ENCODE results near the gene JMJD1C.
"Not testable (repeated sequence)": the region's sequence is repeated elsewhere in the genome, so short reads cannot be mapped to it uniquely, and the experiment has no call there.

Gene JMJD1C

GRCh38 chr10:63161592-63161991 lies 304.2 kb downstream of the JMJD1C start:
- DNase-seq, result no peak

- peak; percentile 36 for DNase-seq
Observed at GRCh38 chr10:63157845-63158624, 307.7 kb downstream of the JMJD1C start.

- no peak for DNase-seq
Observed at GRCh38 chr10:63156236-63156635, 309.5 kb downstream of the JMJD1C start.

- no peak for DNase-seq
Observed at GRCh38 chr10:63155388-63156020, 310.3 kb downstream of the JMJD1C start.

GRCh38 chr10:63154546-63155387 lies 311.0 kb downstream of the JMJD1C start:
- DNase-seq, result no peak

GRCh38 chr10:63153868-63154545 lies 311.8 kb downstream of the JMJD1C start:
- DNase-seq, result not testable (repeated sequence)

GRCh38 chr10:63150745-63151144 lies 315.0 kb downstream of the JMJD1C start:
- DNase-seq, result no peak

GRCh38 chr10:63146503-63146902 lies 319.3 kb downstream of the JMJD1C start:
- DNase-seq, result no peak

- DNase-seq, result no peak
Observed at GRCh38 chr10:63145782-63146181, 320.0 kb downstream of the JMJD1C start.

- DNase-seq, result no peak
Observed at GRCh38 chr10:63143987-63144386, 321.8 kb downstream of the JMJD1C start.

- DNase-seq, result no peak
Observed at GRCh38 chr10:63142136-63142535, 323.6 kb downstream of the JMJD1C start.

GRCh38 chr10:63140077-63140476 lies 325.7 kb downstream of the JMJD1C start:
- no peak for DNase-seq

- DNase-seq, result no peak
Observed at GRCh38 chr10:63137306-63137705, 328.5 kb downstream of the JMJD1C start.

GRCh38 chr10:63133821-63134557 lies 331.8 kb downstream of the JMJD1C start:
- no peak for DNase-seq

- peak; percentile 92 for DNase-seq
Observed at GRCh38 chr10:63133056-63133820, 332.5 kb downstream of the JMJD1C start, which contains the start of gene NRBF2. TSS of gene NRBF2 (plus strand) at chr10:63133328. CDS start at chr10:63133471, 143 bp downstream.

GRCh38 chr10:63132651-63133055 lies 333.1 kb downstream of the JMJD1C start:
- DNase-seq, result no peak

- DNase-seq, result no peak
Observed at GRCh38 chr10:63129888-63130287, 335.9 kb downstream of the JMJD1C start.

GRCh38 chr10:63128443-63128842 lies 337.3 kb downstream of the JMJD1C start:
- no peak for DNase-seq

GRCh38 chr10:63125459-63125858 lies 340.3 kb downstream of the JMJD1C start:
- DNase-seq, result no peak

- DNase-seq, result no peak
Observed at GRCh38 chr10:63123727-63124362, 341.9 kb downstream of the JMJD1C start.

- DNase-seq, result peak; percentile 89
Observed at GRCh38 chr10:63120554-63120953, 345.2 kb downstream of the JMJD1C start.
